GM12874 (cell line): ENCODE data around the gene EFNA5.

Source experiments
- TF ChIP-seq, protein P1 (sequence below): IDR thresholded peaks from 2 replicates; pipeline ENCODE4 v1.5.1; 2011; ENCODE audit warnings: low read depth, mild to moderate bottlenecking, control low read depth, low read length, moderate library complexity; ENCODE audit not compliant: insufficient read depth

EFNA5 gene

DNA sequence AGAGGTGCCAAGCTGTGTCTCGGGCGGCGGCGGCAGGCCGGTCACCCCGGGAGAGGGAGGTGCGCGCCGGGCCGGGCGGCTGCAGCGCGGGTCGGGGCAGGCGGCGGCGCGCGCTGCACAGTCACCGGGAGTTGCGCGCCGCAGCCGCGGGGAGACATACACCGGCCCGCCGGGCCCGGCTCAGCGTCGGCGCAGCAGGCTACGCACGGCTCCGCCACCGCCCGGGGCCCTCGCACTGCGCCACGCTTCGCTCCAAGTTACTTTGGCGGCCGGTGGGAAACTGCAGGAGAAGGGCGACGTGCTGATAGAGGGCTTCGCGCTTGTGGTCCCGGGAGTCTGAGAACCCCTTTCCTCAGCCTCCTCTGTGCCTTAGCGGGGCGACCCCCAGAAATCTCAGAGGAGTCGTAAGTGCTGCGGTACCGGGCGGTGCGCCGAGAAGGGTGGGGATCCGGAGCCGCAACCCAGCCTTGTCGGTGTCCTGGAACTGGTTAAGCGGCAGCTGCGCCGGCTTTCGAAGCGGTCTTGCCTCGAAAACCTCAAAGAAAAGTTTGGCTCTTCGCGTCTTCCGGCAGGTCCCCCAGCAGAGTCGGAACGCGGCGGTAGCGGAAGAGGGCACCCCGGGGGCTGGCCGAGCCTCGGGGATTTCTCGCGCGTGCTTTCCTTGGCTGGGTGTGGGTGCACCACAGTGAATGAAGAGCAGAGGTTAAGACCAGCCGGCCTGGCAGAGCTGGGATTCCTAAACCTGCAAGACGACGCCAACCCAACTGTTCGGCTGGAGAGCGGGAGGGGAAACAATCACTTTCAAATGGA is at the start of gene EFNA5:
Gene EFNA5, minus strand, starts transcription at position 6 of the 810 bp plus-strand sequence.
- TF ChIP-seq, protein P1, sequence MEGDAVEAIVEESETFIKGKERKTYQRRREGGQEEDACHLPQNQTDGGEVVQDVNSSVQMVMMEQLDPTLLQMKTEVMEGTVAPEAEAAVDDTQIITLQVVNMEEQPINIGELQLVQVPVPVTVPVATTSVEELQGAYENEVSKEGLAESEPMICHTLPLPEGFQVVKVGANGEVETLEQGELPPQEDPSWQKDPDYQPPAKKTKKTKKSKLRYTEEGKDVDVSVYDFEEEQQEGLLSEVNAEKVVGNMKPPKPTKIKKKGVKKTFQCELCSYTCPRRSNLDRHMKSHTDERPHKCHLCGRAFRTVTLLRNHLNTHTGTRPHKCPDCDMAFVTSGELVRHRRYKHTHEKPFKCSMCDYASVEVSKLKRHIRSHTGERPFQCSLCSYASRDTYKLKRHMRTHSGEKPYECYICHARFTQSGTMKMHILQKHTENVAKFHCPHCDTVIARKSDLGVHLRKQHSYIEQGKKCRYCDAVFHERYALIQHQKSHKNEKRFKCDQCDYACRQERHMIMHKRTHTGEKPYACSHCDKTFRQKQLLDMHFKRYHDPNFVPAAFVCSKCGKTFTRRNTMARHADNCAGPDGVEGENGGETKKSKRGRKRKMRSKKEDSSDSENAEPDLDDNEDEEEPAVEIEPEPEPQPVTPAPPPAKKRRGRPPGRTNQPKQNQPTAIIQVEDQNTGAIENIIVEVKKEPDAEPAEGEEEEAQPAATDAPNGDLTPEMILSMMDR: no peak

DNA sequence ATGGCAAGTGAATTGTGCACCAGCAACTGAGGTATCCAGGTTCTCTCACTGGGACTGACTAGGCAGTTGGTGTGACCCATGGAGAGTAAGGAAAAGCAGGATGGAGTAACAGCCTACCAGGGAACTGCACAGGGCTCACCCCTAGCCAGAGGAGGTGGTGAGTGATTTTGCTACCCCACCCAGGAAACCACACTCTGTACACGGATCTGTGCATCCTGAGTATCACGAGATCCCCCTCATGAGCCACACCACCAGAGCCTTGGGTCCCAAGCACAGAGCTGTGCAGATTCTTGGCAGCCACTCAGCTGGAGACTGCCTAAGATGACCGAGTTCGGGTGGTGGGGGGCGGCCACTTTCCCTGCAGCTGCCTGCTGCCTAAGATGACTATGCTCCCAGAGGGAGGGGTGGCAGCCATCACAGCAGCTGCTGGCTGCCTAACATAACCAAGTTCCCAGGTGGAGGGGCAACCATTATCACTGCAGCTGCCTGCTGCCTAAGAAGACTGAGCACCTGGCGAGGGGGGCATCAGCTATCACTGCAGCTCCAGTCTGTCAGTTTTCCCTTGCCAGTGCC is 48.4 kb upstream of the EFNA5 start:
- TF ChIP-seq, protein P1: no peak

DNA sequence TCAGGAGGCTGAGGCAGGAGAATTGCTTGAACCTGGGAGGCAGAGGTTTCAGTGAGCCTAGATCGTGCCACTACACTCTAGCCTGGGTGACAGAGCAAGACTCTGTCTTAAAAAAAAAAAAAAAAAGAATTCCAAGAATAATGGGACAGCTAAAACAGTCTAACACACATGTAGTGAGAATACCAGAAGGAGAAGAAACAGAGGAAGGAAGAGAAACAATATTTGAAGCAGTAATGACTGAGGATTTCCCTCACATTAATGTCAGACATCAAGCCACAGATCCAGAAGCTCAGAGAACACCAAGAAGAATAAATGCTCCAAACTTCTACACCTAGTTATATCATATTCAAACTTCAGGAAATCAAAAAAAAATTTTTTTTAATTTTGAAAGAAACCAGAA is 47.1 kb upstream of the EFNA5 start:
- TF ChIP-seq, protein P1: no peak

DNA sequence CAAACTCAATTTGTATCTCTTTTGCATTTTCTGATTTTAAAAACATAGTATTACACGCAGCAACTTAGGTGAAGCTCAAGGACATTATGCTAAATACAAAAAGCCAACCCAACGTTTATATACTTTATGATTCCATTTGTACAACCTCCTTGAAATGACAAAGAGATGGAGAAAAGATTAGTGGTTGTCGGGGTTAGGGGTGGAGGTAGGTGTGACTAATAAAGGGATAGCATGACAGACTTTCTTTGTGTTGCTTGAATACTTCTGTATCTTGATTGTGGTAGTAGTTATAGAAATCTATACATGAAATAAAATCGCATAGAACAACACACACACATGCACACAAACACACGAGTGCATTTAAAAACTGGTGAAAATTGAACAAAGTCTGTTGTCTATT is 42.5 kb upstream of the EFNA5 start:
- TF ChIP-seq, protein P1: no peak

DNA sequence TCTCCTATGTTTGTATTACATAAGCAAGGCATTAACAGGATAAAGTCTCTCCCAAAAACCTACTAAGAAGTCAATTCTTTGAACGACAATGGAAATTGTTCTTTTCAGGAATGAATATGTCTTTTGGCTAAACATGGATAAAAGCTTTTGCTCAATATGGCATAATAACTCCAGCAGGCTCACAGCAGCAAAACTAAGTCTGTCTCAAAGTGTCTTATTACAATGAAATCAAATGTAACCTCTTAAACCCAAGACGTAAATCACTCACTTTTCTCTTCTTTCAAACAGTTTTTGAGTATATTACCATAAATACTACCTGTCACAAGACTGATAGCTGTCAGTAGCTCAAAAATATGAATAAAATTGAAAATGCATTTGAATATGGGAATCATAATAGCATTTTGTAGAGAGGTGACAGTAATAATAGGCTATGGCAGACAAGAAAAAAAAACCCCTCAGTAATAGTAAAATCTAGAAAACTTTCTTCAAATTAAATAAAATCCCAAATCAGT is 41.7 kb upstream of the EFNA5 start:
- TF ChIP-seq, protein P1: no peak

DNA sequence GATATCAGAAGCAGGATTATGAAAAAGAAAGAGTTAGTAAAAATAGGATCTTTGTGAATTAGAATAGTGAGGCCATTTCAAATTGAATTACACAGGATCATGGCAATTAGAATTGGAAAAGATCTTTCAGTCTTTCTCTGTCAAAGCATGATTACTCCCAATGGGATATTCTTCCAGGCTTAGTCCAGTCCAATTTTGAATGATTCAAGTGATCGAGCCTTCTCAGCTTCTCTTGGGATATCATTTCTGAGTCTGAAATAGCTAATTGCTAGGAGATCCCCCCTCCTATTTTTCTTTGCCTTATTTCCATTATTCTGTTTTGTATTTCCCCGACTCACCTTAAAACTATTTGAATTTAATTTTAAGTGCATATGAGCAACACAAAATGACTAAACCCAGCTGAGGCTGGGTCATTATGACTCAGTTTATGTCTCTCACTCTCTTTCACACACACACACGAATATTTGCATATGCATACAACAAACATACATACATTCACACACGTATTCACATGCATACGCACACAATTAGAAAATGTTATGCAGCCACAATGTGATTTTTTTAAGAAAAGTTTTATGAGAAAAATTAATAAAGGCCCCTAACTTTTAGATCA is 34.8 kb upstream of the EFNA5 start:
- TF ChIP-seq, protein P1: no peak

DNA sequence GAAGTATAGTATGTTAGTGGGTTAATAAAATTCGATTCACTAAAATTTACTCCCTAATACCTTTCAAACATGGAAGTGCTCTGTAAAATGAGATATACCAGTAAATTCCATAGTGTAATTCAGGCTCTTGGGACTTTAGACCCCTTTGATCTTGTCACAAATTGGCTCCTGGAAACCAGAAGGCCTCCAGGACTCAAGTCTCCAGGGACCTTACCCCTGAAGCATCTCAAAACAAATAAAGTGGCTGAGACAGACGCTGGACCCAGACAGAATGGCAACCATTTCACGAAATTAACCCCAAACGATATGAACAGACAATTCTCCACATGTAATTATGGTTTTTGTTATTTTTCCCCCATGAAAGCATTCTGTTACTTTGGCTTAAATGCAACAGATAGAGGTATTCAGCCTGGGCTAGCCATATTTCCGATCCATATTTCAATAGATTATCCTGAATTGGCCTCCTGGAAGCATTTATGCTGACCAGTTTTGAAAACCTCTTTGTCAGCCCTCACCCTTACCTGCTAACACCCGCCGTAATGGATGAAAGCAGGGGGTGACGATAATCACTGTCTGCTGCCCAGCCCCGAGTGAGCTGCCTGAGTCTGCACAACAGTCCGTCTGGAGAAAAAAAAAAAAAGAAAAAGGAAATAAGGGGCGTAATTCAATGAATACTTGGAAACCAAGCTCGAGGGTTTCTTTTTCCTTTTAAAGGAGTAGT is 34.1 kb upstream of the EFNA5 start:
- TF ChIP-seq, protein P1: no peak
